Measurements from ENCODE around the gene RBM5.

The RBM5 gene

DNA sequence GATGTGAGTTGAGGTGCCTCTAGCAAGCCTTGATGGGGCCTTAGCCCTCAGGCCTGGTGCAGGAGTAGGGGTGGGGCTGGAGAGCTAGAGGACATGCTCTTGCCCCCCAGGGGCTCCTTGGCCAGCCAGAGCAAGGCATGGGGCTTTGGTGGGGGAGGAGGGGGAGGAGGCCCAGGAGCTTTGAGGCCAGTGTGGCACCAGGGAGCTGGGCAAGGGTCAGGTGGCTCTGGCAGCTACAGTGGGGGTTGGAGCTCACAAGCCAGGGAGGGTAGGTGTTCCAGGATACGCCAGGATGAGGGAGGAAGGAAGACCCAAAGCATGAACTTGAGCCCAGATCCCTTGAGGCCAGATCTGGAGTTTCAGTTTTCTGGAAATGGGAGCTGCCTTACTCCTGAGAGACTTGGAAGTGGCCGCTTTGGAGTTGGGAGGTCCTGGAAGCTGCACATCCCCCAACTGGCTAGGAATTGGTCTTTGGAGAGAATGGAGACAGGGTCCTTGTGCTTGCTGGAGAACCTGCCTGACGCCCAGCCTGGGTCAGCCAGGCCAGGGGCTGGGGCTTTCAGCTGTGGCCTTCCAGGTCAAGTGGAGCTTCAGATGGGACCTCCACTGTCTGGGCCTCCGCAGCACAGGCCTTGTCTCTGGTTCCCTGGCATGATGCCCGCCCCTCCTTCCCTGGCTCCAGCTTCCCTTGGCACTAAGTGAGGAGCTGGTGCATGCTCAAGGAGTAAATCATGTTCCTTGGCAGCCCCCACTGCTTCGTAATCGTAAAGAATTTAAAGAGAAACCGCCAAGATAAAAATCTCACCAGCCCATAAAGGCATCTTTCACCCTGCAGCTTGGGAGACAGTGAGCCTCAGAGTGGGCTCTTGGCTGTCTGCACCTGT lies 75.1 kb downstream of the RBM5 start:
- DNase-seq: no peak

DNA sequence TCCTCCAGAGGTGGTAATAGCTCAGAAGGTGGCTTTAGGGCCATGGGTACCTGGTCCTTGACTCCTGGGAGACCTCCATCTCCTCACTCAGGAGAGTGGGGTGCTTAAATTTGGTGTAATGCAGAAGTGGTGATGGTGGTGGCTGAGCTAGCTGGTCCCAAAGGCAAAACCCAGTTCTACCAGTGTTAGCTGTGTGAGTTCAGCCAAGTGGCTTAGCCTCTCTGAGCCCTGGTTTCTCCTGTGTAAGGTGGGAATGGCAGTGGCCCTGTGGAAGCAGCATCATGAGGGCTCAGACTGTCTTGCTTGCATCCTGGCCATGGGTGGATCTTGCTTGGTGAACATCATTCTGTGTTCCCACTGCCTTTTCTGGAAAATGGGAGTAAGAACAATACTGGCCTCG lies 75.8 kb downstream of the RBM5 start:
- DNase-seq: no peak

DNA sequence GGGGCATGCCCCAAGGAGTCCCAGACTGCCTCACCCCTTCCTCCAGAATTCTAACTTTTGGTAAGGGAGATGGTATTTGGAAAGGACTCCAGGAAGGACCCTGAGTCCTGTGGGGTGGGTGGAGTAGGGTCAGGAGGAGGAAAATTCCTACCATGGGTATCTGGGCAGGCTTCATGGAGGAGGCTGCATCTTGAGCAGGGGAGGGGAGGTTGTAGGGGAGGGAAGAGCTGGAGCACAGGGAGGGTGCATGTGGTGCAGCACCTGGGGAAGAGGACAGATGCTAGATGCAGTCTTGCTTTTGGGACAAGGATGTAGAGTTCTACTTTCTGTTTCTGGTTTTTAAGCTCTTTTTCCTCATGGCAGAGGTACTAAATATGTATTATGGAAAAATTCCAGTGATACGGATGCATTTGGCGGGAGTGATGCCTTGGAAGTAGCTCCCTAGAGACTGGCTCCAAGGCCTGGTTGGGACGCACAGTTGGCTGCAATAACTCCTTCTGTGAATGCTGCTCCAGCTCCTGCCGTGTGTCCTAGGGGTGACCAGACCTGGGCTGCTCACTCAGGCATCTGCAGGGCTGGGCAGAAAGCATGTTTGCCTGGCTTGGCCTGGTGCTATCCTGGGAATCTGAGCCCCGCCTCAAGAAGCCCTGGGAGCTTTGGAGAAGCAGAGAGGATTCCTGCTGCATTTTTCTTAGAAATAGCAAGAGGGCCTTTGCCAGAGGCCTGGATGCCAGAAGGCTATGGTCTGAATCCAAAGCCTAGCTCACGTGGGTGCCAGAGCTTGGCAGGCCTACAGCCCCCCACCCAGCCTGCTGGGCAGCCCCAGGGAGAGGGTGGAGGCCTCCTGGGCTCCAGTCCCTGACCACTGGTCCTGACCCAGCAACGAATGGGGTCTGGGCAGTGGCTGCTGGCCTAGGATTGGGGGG lies 76.5 kb downstream of the RBM5 start:
- DNase-seq: peak; percentile 60

DNA sequence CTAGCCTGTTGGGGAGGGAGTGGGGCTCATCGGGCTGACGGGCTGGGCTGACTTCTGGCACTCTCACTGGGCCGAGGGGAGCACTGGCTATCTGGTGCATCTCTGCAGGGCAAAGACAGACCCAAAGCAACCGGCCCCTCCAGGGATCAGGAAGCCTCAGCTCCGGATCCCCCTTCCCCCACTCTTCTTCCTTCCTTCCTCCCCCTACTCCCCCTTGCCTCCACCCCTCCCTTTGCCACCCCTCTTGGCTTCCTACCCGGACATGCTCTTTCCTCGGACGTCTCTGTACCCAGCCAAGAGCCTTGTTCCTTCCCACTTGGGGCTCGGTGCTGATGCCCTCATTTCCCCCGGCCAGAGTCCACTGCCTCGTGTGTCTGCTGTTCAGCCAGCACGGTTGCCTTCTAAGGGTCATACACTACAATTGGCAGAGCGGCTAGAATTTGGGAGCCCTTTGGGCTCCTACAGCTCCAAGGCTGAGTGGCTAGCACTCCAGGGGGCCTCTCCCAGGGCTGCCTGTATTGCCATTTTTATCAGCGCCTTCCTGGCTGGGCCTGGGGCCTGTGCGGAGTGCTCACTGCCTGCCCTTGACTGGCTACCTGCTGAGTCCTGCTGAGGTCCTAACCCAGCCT lies 77.3 kb downstream of the RBM5 start:
- peak; percentile 6 for DNase-seq

DNA sequence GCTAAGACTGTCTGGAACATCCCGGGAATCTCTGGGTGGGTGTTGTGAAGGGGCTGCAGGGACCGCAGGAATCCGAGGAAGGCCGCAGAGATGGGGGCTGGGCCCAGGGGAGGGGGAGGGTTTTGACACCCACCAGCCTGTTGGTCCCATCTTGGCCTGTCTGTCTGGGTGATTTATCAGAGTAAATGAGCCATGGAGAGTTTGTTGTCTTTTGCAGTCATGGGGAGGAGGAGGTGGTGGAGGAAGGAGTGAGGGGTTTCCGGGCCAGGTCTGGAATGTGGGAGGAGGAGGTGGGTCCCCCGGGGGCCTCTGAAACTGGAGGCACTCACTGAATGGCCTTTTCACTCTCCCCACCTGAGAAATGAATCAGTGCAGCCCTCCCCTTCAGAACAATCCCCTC lies 77.9 kb downstream of the RBM5 start:
- no peak for DNase-seq

DNA sequence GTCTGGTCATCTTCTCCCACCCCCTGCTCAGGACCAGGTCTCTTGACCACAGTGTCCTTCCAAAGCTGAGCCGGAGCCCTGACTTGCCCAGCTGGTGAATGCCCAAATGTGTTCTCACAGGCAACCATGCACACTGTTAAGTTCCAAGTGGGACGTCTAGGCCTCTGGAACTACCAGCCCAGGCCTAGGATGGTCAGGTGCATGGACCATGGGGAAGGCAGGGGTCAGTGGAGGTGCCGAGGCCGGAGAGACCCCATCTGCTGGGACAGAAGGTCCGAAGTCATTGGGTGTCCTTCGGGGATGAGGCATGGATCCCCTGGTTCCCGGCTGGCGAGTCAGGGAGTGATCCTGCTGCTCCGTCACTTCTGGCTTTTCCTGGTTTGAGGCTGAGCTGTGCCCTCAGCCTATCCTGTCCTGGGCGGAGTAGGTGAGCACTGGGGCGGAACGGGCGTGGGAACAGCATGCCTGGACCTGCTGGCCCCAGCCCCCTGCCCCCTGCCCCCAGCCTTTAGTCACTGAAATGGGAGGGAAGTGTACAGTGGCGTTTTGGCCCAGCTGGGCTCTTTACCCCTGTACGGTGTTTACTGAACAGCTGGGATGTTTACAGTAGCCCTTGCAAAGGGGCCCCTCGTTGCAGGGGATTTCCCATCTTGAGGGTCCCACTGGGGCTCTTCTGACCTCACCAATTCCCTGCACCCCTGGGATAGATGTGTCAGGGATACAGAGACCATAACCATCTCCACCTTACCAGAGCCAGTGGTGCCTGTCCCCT lies 78.5 kb downstream of the RBM5 start:
- no peak for DNase-seq

DNA sequence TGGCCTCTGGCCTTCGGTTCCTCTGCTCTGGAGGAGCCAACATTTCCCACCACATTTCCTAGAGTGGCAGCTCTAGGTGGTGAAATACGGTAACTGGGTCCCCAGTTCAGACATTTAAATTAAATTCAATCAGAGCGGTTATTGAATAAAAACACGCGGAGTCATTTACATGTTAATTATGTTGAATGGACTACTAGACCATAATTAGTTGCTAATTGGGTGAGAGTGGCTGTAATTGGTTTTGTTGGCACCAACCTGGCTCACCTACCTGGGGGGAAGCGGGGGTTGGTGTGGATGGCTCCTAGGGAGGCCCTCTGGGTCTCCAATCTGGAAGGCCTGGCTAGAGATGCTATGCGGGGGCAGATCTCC lies 79.1 kb downstream of the RBM5 start:
- DNase-seq: no peak

DNA sequence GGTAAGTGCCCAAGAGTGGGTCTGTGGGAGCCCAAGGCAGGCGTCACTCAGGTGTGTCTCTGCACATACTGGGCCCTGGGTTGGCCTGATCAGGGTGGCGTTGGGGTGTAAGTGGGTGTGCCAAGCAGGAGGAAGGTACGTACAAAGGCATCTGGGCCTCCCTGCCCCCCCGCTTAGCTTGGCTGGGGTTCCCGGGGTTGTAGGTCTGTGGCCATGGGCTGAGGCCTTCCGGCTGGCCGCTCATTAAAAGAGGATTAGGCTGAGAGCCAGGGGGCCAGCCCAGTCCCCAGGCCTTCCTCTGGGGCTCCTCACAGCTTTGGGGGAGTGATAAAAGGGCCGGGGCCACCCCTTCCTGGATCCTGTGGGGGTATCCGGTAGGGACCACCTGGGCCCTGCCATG lies 79.7 kb downstream of the RBM5 start:
- DNase-seq: no peak
